Hematopoietic multipotent progenitor cell treated with erythropoietin and hydrocortisone succinate and interleukin-3 and kit ligand, for 17 days (in vitro differentiated cells): ENCODE results near the gene NOL11.
A peak's percentile ranks its signal among the peaks of the same experiment; 100 is the strongest.
"Not testable (repeated sequence)": the region's sequence is repeated elsewhere in the genome, so short reads cannot be mapped to it uniquely, and the experiment has no call there.

Experiments used
- DNase-seq: peaks from one replicate; pipeline ENCODE4 v3.0.0-alpha.2; 2015; ENCODE audit warnings: low spot score

NOL11 gene

DNA sequence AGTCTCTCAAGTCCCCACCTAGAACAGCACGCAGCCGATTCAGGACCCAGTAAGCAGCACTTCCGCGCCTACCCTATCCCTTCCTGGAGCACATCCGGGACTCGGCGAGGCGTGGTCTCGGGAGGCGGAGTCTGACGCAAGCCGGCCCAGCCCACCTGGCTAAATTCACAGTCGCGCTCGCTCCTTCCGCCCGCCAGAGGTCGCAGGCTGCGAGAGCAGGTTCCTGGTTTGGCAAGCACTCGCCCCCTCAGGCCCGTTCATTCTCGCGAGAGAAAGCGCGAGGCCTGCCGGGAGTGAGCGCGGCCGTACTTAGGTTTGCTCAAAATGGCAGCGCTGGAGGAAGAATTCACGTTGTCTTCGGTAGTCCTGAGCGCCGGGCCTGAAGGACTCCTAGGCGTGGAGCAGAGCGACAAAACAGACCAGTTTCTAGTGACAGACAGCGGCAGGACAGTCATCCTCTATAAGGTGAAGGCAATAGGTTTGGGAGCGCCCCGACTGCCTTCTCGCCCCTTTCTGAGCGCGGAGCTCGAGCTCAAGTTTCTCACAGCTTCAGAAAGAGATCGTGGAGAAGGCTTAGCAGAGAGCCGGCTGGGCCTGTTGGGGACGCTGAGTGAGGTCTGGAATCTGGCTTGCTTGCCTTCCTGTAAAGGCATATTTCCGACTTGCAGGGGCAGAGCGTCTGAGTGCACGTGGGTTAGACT, at the start of gene NOL11:
NOL11 (plus strand) TSS at position 313 of the 701 bp plus-strand sequence; CDS start at position 325, 12 bp downstream.
- DNase-seq, result peak; percentile 99

DNA sequence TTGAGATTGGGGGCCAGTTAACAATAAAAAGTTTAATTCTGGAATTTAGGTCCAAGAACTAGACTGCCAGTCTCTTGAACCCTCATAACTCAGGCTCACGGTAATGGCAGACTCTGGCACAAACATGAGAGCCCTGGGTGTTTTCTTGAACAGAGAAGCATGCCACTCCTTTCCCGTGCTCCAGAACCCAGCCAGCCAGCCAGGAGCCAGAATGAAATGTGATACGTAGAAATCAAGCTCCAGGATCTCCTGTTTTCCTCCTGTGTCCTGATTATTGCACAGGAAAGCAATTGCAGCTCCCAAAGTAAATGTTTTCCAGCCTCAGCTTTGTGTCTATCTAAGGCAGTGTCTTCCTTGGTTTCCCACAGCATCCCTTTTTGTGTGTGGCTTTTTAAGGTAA, 46.2 kb upstream of the NOL11 start:
- DNase-seq, result no peak

DNA sequence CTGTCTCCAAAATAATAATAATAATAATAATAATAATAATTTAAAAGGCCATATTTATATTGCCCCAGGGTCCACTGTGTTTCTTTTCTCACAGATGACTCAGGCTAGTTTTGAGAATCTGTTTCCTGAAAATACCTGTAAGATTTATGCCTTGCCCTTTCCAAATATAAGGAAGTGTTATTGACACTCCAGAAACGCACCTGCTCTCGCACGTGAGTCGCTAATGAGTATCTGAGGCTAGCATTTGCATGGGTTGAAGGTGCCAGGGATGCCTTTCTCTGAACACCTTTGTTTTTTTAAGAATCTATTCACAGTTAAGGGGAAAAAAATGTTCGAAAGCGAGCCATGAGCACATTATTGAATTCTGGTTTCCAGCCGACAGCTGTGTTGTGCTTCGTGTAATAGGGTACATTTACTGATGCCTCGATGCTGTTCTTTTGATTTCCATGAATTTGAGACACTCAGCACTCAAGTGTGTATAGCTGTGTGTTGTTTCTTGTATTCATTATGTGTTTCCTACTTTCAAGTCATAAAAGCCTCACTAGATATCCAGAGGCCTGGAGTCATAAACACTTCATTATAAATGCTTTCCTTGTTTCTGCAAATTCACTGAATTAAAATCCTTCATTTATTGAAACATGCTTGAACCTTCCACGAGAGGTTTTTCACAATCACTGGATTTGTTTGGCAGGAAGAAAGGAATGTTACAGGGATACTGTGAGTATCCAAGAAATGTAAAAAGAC, 45.0 kb upstream of the NOL11 start:
- no peak for DNase-seq

DNA sequence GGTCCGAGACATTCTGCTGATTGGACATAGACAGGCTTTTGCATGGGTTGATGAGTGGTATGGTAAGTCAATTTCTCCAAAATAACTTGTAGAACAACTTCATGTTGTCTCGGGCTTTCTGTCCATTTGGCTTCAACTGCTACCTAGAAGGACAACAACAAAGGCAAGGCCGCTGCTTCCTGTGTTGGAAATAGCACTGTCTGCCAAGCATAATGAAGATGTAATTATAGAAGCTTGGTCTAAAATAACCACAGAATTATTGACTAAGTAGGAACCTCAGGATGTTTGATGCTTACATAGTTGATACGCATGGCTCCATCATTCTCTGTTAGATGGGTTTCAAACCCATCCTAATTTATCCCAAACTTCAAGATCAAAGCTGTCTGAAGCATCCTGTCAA, 42.3 kb upstream of the NOL11 start:
- no peak for DNase-seq

DNA sequence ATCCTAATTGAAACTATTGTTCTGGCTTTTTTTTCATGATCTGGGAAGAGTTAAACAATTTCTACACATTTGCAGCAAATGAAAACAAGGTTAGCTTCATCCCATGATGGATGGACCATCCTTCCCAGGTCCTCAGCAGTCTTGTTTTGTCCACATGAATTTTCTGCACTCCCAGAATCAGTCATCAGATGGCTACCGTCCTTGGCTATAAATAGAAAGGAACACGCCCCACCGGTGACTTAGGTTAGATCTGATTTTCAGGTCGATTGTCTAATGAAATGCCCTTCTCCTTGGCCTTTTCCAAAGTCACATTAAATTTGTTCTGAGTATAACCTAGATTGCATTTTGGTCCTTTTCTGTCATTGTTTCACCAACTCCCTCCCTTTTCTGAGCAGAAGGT, 41.4 kb upstream of the NOL11 start:
- DNase-seq, result no peak

DNA sequence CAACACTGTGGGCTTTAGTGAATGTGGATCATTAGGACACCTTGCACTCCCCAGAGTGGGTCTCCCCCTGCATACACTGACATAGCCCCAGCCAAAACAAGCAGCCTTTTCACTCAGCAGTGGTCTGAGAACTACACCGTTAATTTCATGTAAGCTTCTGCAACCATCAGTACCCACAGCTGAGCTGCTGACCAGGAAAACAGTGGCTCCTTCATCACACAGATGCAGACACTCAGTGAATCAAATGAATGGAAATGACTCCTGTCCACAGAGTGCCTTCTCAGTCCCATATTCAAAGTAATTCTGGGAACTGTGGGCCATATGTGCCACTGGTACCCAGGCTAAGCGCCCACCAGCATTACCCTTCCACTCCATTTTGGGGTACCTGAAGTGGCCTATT, 39.3 kb upstream of the NOL11 start:
- no peak for DNase-seq

DNA sequence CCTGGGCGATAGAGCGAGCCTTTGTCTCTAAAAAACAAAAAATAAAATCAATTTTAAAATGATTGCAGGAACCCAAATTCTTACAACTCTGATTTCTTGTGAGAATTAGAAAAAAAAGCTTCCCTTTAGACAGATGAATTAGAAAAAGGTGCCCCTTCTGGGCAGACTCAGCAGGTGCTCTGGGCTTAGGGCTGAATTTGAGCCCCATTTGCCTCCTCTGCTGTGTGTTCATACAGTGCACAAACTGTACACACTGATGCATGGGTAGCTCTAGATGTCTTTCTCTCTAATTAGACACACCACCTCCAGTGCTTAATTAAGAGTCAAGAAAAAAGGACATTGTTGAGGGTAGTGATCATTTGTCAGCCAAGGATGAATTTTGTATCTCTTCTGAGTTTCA, 38.5 kb upstream of the NOL11 start:
- no peak for DNase-seq

DNA sequence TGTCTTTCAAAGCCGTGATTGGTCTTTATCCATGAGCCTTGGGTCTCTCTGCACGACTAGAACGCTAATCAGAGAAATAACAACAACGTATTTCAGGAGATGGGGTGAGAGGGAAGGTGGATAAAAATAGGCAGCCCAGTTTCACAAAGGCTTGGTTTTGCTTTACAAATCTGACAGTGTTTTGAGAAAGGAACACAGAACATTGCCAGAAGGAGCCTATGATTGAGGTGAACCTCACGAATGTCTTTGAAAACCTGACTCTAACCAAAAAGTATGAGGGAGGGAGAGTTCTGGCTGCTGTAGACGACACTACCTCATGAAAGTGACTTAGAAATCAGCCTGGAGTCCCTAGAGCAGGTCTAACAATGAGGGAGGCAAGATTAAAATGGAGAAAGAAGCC, 38.0 kb upstream of the NOL11 start:
- no peak for DNase-seq

DNA sequence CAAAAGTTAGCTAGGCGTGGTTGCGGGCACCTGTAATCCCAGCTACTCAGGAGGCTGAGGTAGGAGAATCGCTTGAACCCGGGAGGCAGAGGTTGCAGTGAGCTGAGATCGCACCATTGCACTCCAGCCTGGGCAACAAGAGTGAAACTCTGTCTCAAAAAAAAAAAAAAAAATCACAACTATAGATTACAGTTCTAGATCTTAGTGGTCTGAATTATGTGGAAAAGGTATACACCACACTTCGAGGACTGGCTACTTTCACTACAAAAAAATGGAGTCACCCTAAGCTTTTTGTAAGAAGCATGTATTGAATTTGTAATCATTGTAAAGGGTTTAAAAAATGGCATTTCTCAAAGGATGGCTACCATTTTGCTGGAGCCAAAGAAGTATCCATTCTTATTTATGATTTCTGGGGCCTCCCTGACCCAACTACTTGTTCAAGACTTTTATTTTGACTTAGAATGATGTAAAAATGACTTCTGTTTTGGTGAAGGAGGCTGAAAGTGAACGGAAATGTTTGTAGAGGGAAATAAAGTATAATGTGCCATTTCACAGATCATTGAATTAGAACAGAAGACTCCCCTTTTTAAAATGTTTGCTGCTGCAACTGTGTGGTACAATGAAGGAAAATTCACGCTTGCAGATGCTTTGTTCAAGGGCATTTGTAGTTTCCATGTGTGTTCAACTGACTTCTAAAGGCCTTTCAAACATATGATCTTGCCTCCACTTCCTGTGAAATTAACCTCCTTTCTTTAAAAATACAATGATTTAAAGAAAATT, 37.1 kb upstream of the NOL11 start:
- DNase-seq, result no peak

DNA sequence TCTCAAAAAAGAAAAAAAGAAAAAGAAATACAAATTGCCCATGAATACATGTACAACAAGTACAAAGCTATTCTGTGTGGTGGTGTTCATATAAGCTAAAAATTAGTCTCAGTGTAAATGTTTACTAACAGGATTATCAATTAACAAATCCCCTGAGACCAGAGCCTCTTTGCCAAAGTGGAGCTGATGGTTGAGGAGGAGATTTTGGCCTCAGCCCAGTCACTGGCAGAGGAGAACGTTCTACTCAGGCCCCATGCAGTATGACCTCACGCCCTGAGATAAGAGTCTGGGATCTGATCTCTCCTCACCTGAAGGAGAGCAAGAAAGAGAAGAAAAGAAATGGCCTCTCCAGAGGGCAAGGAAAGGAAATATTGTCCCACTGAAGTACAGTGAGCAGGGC, 35.5 kb upstream of the NOL11 start:
- no peak for DNase-seq

DNA sequence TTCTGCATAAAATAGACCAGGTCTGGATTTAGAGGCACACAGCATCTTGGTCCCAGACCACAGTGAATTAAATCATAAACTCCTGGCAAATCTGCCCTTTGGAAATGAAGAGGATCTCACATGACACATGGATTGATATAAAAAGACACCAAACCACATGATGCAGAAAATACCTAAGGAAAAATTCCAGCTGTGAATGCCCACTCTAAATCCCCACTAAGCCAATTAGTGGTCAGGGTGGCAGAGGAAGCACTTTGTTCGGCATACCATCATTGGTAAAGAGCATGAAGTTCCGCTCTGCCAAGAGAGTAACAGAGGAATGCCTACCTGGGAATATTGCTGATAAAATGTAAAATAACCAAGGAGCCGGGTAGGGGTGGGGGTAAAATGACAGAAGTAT, 32.4 kb upstream of the NOL11 start:
- no peak for DNase-seq

DNA sequence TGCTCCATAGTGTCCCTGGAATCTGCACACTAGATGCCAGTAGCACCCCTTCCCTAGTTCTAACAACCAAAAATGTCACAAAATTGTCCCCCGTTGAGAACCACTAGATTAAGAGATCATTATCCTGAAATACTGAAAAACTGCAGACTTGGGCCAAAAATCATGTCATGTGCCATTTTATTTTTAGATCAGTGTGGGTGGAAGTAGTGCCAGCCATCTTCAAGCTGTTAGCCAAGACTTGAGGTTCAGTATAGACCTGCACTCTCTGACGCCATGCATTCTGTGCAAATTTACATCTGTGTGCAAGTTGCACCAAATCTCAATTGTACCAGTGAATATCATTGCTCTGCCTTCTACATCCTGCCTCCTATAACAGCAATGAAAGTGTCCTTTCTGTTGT, 31.5 kb upstream of the NOL11 start:
- DNase-seq, result no peak

DNA sequence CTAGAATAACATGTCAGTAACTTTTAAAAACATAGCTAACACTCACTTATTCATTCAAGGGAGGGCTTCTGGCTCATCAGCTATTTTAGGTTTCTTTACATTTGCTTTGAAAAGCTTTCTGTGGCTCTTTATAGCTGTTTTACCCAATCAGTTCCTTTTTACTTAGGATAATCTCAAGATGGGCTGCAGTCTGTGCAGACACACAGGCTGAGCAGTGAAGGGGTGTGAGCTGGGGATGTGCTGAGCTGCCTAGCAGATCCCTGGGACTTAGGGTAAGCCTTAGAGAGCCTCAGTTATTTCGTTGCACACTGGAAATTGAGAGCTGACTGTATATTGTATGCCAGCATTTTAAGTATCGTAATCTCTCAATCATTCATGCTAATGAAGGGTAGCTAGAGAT, 30.2 kb upstream of the NOL11 start:
- DNase-seq, result no peak

DNA sequence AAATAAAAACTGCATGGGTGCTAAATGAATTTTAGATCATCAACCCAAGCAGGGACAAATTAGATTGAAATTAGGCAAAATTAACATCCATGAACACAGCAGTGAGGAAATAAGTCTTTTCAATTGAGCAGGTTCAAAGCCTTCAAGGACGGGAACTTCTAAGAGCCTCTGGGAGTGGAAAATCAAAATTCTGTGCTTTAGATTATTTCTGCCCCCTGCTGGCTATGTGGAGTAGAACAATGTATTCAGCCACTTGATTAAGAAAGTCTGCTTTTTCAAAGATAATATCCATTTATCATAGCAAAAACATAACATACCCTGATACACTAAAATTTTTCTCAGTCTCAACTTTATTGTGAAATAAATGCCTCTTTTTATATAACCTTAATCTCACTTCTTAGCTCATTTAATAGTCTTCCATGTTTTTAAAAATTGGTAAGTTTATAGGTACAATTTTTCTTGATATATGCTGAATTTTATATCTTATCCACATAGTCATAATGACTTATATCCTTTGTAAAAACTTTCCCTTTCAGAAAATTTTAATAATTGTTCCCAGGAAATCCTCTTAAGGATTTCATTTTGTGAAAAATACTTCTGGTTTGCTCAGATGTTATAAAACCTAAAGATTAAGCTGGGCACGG, 28.1 kb upstream of the NOL11 start:
- DNase-seq, result peak; percentile 70

DNA sequence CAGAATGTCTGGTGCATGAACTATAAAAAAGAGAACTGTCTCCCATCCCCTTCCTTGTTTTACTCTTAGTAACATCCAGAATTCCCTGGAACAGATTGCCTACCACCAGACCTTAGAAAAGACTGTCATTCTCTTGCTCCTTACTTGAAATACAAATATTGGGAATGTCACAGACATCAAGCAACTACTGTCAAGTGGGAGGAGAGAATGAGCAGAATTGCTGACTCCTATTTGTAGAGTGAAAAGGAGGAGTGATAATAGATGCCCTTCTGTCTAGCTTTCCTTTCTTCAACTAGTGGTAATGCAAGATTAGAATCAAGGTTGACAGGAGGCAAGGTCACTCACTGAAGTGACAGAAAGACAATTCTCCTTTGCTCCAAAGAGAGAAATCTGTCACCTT, 23.9 kb upstream of the NOL11 start:
- DNase-seq, result no peak

DNA sequence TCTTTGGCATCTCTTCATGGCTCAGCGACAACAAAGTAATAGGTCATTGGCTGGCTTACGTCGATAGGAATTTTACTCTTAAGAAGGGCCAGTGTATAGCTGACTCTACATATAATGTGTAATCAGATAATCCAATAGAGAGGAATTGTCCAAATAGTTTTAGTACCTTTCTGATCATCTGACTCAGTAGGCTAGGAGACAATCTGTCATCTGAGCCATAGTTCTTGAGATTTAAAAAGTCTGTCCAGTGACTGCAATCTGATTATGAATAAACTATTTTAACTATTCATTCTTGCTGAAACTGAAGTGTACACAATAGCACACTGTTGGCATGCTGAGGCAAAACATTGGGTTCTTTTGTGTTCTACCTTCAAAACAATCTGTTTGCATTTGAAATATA, 21.4 kb upstream of the NOL11 start:
- no peak for DNase-seq

DNA sequence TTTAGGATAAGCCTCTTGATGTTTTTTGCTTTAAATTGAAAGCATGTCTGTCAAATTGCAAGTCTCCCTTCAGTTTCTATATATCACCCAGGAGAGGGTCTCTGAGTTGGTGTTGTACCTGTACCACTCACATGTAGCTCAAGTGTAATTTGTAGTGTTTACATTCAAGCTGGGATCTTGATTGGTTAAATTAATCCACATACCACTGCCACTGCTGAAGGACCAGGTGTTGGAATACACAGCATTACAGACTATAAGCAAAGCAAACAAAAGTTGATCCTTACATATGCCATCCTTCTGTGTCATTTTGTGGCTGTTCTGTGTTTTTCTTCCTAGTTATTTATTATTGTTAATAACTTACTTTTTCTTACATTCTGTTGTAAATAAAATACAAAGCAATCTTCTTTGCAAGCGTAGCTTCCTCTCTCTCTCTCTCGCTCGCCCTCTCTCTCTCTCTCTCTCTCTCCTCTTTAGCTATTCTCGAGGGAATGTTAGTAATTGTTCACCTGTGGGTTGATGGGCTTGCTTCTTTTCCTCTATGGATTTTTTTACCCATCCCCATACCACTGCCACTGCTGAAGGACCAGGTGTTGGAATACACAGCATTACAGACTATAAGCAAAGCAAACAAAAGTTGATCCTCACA, 20.8 kb upstream of the NOL11 start:
- DNase-seq, result no peak

DNA sequence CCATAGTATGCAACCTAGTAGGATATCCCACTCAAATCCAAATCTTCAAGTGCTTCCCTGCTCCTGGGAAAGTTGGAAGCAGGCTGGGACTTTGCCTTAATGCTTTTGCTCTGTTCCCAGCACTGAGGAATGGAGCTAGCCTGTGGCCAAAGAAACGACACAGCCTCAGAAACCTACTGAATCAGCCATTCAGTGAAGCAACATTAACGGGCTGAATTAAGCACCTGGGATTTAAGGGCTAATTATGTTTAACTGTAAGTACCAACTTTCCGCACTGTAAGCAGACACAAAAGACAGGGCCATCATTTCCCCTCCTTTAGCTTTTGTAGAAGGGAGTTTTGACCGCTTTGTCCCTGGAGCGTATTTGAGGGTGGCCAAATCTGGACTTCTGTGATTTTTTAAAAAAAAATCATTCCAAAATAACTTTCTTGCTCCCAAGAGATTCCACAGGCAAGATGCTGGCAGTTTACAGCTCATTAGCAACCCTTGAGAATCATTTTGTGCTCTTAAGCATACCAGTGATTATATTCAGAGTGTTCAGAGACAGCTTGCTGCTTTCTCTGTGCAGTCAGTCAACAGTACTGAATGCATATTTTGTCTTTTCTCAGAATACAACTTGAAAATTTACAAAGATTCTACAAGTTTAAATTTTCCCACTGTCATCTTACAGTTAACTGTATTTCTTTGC, 17.6 kb upstream of the NOL11 start:
- no peak for DNase-seq

DNA sequence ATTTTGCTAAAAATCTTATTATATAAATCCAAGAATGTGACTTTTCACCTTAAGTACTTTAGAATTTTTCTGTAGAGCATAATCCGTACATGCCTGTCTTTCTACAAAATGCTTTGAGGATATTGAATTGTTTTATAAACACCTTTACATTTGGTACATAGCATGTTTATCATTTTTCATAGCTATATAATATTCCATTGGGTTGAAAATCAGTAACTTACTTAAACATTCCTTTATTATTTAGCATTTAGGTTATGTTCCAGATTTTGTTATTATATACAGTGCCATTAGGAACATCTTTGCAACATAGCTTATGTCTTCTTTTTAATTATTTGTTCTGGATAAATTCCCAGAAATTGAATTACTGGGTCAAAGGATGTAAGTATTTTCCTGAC, 17.0 kb upstream of the NOL11 start:
- DNase-seq, result no peak

DNA sequence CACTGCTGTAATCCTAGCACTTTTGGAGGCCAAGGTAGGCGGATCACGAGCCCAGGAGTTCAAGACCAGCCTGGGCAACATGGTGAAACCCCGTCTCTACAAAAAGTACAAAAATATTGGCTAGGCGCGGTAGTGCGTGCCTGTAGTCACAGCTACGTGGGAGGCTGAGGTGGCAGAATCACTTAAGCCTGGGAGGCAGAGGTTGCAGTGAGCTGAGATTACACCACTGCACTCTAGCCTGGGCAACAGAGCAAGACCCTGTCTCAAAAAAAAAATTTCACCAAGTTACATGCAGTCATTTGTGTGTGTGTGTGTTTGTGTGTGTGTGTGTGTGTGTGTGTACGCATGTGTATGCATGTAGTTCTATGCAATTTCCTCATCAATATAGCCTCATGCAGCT, 14.9 kb upstream of the NOL11 start:
- DNase-seq, result not testable (repeated sequence)

DNA sequence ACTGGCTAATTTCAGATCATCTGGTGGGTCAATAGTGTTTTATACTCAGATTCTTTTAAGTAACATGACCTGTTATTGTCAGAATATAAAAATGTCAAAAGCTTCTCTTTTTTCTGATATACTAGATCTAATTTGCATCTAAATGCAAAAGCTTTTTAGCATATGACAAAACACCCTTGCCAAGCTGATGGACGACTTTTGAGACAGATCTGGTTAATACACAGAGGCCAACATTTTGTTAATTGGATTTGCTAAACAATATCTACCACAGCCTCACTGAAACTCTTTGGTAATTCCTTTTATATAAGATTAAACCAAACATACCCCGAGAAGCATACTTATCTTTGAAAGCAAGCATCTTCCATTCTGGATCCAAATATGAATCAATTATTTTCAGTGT, 10.3 kb upstream of the NOL11 start:
- DNase-seq, result no peak

DNA sequence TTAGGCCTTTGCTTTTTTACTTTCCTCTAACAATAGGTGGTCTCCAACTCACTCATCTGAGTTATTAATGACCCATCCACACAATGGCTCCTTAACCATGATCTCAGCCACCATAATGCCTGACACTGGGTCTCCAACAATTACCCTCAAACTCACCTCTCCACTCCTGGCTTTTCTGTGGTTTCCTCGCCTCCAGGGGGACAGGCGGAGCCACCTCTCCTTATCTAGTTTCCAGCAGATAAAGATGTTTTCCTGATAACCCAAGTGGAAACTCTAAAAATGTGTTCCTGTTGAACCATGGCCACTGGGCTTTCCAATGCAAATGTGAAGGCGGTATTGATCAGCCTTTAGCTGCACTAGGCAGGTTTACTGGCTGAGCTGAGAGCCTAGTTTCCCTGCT, 9.4 kb upstream of the NOL11 start:
- no peak for DNase-seq
